Upper lobe of left lung (tissue), 6 donors: ENCODE measurements around the gene KLC1. TPM values are rescaled to one million over a fixed set of nuclear protein-coding genes. Genes with fewer than 3 reads are reported as not detected.

Source experiments
- ATAC-seq, 2 donors: fragments of 200-7000 bp; cut with Tn5 transposase; one replicate each; pipeline ENCODE4 v1.9.1; 2022; ENCODE audit warnings: mild to moderate bottlenecking in 2 of 2, moderate library complexity in 2 of 2; ENCODE audit not compliant: low FRiP score in 2 of 2
- DNase-seq, 2 donors: peaks; one replicate each; pipeline ENCODE4 v3.0.0-alpha.2; 2019 to 2020
- H3K27ac ChIP-seq, 4 donors: fragments of 200-600 bp; sonication (generic); one replicate each; pipeline ENCODE4 v1.5.1; 2016 to 2019
- H3K27me3 ChIP-seq, 4 donors: fragments of 200-600 bp; sonication (generic); one replicate each; pipeline ENCODE4 v1.5.1; 2017 to 2019
- H3K36me3 ChIP-seq, 4 donors: fragments of 200-600 bp; sonication (generic); one replicate each; pipeline ENCODE4 v1.5.1; 2016 to 2019
- H3K4me1 ChIP-seq, 4 donors: fragments of 200-600 bp; sonication (generic); one replicate each; pipeline ENCODE4 v1.5.1; 2018 to 2019
- H3K4me3 ChIP-seq, 4 donors: fragments of 200-600 bp; sonication (generic); one replicate each; pipeline ENCODE4 v1.5.1; 2017 to 2019; ENCODE audit warnings: mild to moderate bottlenecking in 2 of 4, moderate library complexity in 1 of 4
- H3K9me3 ChIP-seq, 4 donors: fragments of 200-600 bp; sonication (generic); one replicate each; pipeline ENCODE4 v1.5.1; 2018 to 2019
- CTCF ChIP-seq, 6 experiments: fragments of 450-650 bp in 4 of 6; fragments of 200-600 bp in 2 of 6; sonication (generic) in 2 of 6; IDR thresholded peaks; one replicate each; pipeline ENCODE4 v1.5.1; 2016 to 2019; ENCODE audit warnings: antibody characterized with exemption in 6 of 6
- EP300 ChIP-seq, 4 donors: sonication (generic); formaldehyde crosslinking; IDR thresholded peaks; one replicate each; pipeline ENCODE4 v1.5.1; 2017; ENCODE audit warnings: antibody characterized with exemption in 4 of 4, control low read depth in 2 of 4
- POLR2A ChIP-seq, 4 donors: fragments of 450-650 bp; IDR thresholded peaks; one replicate each; pipeline ENCODE4 v1.5.1; 2016 to 2017; ENCODE audit warnings: antibody characterized with exemption in 4 of 4, mild to moderate bottlenecking in 2 of 4
- POLR2AphosphoS5 ChIP-seq, 2 donors: sonication (generic); formaldehyde crosslinking; IDR thresholded peaks; one replicate each; pipeline ENCODE4 v1.5.1; 2017; ENCODE audit warnings: antibody characterized with exemption in 2 of 2
- WGBS, 2 donors: methylation state at CpG; one replicate each; pipeline ENCODE4 v1.1.5; 2017 to 2018; 5-methylcytosine and 5-hydroxymethylcytosine counted together
- total RNA-seq, 6 donors: library from RNA; depleted of rRNA in 4 of 6; stranded (reverse); fragments of >200 nt in 4 of 6; gene quantifications; one replicate each; pipeline versions ENCODE4 v1.1.0 to v1.2.1, GENCODE V29; 2016 to 2021
- donor health status: DM: no; HTN: no; CAD: no; lungs with moderate emphysema.
- donor health status: DM: no; HTN: yes; CAD: no; lungs with severe emphysema.

KLC1 gene
- total RNA-seq, 6 donors from 2014 or later: 175 to 614 (median 267) TPM

GRCh38 chr14:103662029-103662428 is 33.0 kb downstream of the KLC1 start:
- ATAC-seq: no peak
- Histone ChIP-seq H3K27ac (no peak overlapping the region), H3K4me3 (no peak overlapping the region), H3K4me1 (peaks cover 11 to 22% (median 14%) of the 10 kb centered on the region in 4 donors), H3K36me3 (peaks cover 19 to 100% (median 79%) of the 10 kb centered on the region in 4 donors), H3K27me3 (no peaks in the 10 kb centered on the region), H3K9me3 (no peaks in the 10 kb centered on the region)
- DNase-seq: no peak
- 91 to 92% methylated on average over 10 of the region's 10 CpGs for WGBS, 2 donors
- TF ChIP-seq POLR2A (IDR thresholded peaks at IDR 0.05) (no peak), EP300 (IDR thresholded peaks at IDR 0.05) (no peak), POLR2AphosphoS5 (IDR thresholded peaks at IDR 0.05) (no peak), CTCF (IDR thresholded peaks at IDR 0.05) (no peak)

- Histone ChIP-seq H3K4me3 (no peak overlapping the region), H3K4me1 (peaks cover 11 to 16% (median 12%) of the 10 kb centered on the region in 4 donors), H3K36me3 (peaks cover 19 to 100% (median 78%) of the 10 kb centered on the region in 4 donors), H3K27ac (no peak overlapping the region), H3K9me3 (no peaks in the 10 kb centered on the region), H3K27me3 (no peaks in the 10 kb centered on the region)
- WGBS, 2 donors: 96 to 98% methylated on average over 17 of the region's 17 CpGs
- no peak for ATAC-seq
- DNase-seq: no peak
- no peak for TF ChIP-seq POLR2A (IDR thresholded peaks at IDR 0.05)
- TF ChIP-seq POLR2AphosphoS5 (IDR thresholded peaks at IDR 0.05): no peak
- no peak for TF ChIP-seq EP300 (IDR thresholded peaks at IDR 0.05)
- TF ChIP-seq CTCF (IDR thresholded peaks at IDR 0.05): no peak
Observed at GRCh38 chr14:103662591-103662990, 33.6 kb downstream of the KLC1 start.

GRCh38 chr14:103663506-103663905 is 34.5 kb downstream of the KLC1 start:
- H3K9me3 ChIP-seq: no peaks in the 10 kb centered on the region
- ATAC-seq: no peak
- H3K36me3 ChIP-seq: peaks cover 19 to 100% (median 76%) of the 10 kb centered on the region in 4 donors
- WGBS, 2 donors: 87 to 88% methylated on average over 13 of the region's 13 CpGs
- TF ChIP-seq POLR2AphosphoS5 (IDR thresholded peaks at IDR 0.05) (no peak), CTCF (IDR thresholded peaks at IDR 0.05) (no peak), POLR2A (IDR thresholded peaks at IDR 0.05) (no peak), EP300 (IDR thresholded peaks at IDR 0.05) (no peak)
- H3K4me1 ChIP-seq: peaks cover 11 to 15% (median 12%) of the 10 kb centered on the region in 4 donors
- DNase-seq: no peak
- peak overlapping the region; percentile 59 to 81 (median 68) for H3K27ac ChIP-seq
- H3K27me3 ChIP-seq: no peaks in the 10 kb centered on the region
- H3K4me3 ChIP-seq: no peak overlapping the region

GRCh38 chr14:103667671-103668070 is 38.7 kb downstream of the KLC1 start:
- Histone ChIP-seq H3K4me3 (no peak overlapping the region), H3K4me1 (peaks cover 11 to 15% (median 12%) of the 10 kb centered on the region in 4 donors), H3K27me3 (no peaks in the 10 kb centered on the region), H3K27ac (no peak overlapping the region), H3K9me3 (no peaks in the 10 kb centered on the region), H3K36me3 (peaks cover 30 to 100% (median 75%) of the 10 kb centered on the region in 4 donors)
- DNase-seq (no peak), ATAC-seq (no peak)
- 82 to 95% methylated on average over 4 of the region's 4 CpGs for WGBS, 2 donors
- TF ChIP-seq POLR2AphosphoS5 (IDR thresholded peaks at IDR 0.05) (no peak), POLR2A (IDR thresholded peaks at IDR 0.05) (no peak), EP300 (IDR thresholded peaks at IDR 0.05) (no peak), CTCF (IDR thresholded peaks at IDR 0.05) (no peak)

- WGBS, 2 donors: 97 to 100% methylated on average over 3 of the region's 3 CpGs
- no peak overlapping the region for H3K4me3 ChIP-seq
- H3K9me3 ChIP-seq: no peaks in the 10 kb centered on the region
- DNase-seq (no peak), ATAC-seq (no peak)
- TF ChIP-seq POLR2AphosphoS5 (IDR thresholded peaks at IDR 0.05): no peak
- TF ChIP-seq POLR2A (IDR thresholded peaks at IDR 0.05): no peak
- no peak for TF ChIP-seq EP300 (IDR thresholded peaks at IDR 0.05)
- TF ChIP-seq CTCF (IDR thresholded peaks at IDR 0.05): no peak
- H3K36me3 ChIP-seq: peaks cover 30 to 100% (median 75%) of the 10 kb centered on the region in 4 donors
- peaks cover 11 to 13% (median 12%) of the 10 kb centered on the region in 4 donors for H3K4me1 ChIP-seq
- no peak overlapping the region for H3K27ac ChIP-seq
- H3K27me3 ChIP-seq: no peaks in the 10 kb centered on the region
Observed at GRCh38 chr14:103668117-103668516, 39.1 kb downstream of the KLC1 start.
